Stimulated activated CD8-positive, alpha-beta memory T cell treated with anti-CD3 and anti-CD28 coated beads, Interleukin-15, amount 100 ng/mL, for 24 hours (primary cell): ENCODE results near the gene HCN2.

Source experiments
- DNase-seq: peaks from one replicate; pipeline ENCODE4 v3.0.0-alpha.2; 2020; ENCODE audit warnings: low read depth

The HCN2 gene

GRCh38 chr19:589693-590395 is at the start of gene HCN2:
TSS of gene HCN2 (plus strand) at chr19:589881. CDS start at chr19:589946, 65 bp downstream.
- DNase-seq = no peak

- DNase-seq = no peak
Measured at GRCh38 chr19:540867-541637, 48.6 kb upstream of the HCN2 start.

- no peak for DNase-seq
Measured at GRCh38 chr19:541699-542098, 48.0 kb upstream of the HCN2 start.

- no peak for DNase-seq
Measured at GRCh38 chr19:542173-542866, 47.4 kb upstream of the HCN2 start.

- peak; percentile 49 for DNase-seq
Measured at GRCh38 chr19:543910-544608, 45.6 kb upstream of the HCN2 start, which contains the start of gene GZMM. TSS of gene GZMM (plus strand) at chr19:544053. CDS start at chr19:544072, 19 bp downstream.

- no peak for DNase-seq
Measured at GRCh38 chr19:547117-547516, 42.6 kb upstream of the HCN2 start.

- no peak for DNase-seq
Measured at GRCh38 chr19:547836-548720, 41.6 kb upstream of the HCN2 start.

GRCh38 chr19:548886-549830 is 40.5 kb upstream of the HCN2 start:
- no peak for DNase-seq

GRCh38 chr19:554817-555216 is 34.9 kb upstream of the HCN2 start:
- DNase-seq = no peak

- DNase-seq = no peak
Measured at GRCh38 chr19:555474-555808, 34.2 kb upstream of the HCN2 start.

- no peak for DNase-seq
Measured at GRCh38 chr19:556611-557382, 32.9 kb upstream of the HCN2 start.

- DNase-seq = no peak
Measured at GRCh38 chr19:558770-559439, 30.8 kb upstream of the HCN2 start.

GRCh38 chr19:560121-560520 is 29.6 kb upstream of the HCN2 start:
- no peak for DNase-seq

- DNase-seq = no peak
Measured at GRCh38 chr19:566403-566802, 23.3 kb upstream of the HCN2 start.

- no peak for DNase-seq
Measured at GRCh38 chr19:566844-567243, 22.8 kb upstream of the HCN2 start.

GRCh38 chr19:567296-567900 is 22.3 kb upstream of the HCN2 start:
- DNase-seq = no peak

- no peak for DNase-seq
Measured at GRCh38 chr19:570251-570686, 19.4 kb upstream of the HCN2 start.

GRCh38 chr19:570937-571565 is 18.6 kb upstream of the HCN2 start:
- no peak for DNase-seq
